Fibroblast of lung (primary cell): ENCODE measurements around the gene LAMB1. TPM values are rescaled to one million over a fixed set of nuclear protein-coding genes. Genes with fewer than 3 reads are reported as not detected.

Source experiments
- DNase-seq, 2 donors: peaks; one replicate each; pipeline versions ENCODE4 v3.0.0 to v3.0.0-alpha.2; 2010; ENCODE audit warnings: low read depth in 2 of 2
- H2AFZ ChIP-seq: 2 replicates; pipeline ENCODE4 v1.5.1; 2012; ENCODE audit warnings: low read length, control low read depth, inconsistent platforms
- H3K27ac ChIP-seq: 2 replicates; pipeline ENCODE4 v1.5.1; 2011; ENCODE audit warnings: low read length, control low read depth; ENCODE audit not compliant: insufficient read depth
- H3K27me3 ChIP-seq: 2 replicates; pipeline ENCODE4 v1.5.1; 2011; ENCODE audit warnings: mild to moderate bottlenecking, low read length; ENCODE audit not compliant: control insufficient read depth, insufficient read depth
- H3K36me3 ChIP-seq: 2 replicates; pipeline ENCODE4 v1.5.1; 2011; ENCODE audit warnings: low read length; ENCODE audit not compliant: control insufficient read depth, insufficient read depth
- H3K4me1 ChIP-seq: 2 replicates; pipeline ENCODE4 v1.5.1; 2011; ENCODE audit warnings: low read length; ENCODE audit not compliant: control insufficient read depth, insufficient read depth; ENCODE audit errors: extremely low read depth
- H3K4me2 ChIP-seq: 2 replicates; pipeline ENCODE4 v1.5.1; 2011; ENCODE audit warnings: low read length, control low read depth; ENCODE audit not compliant: insufficient read depth; ENCODE audit errors: extremely low read depth
- H3K4me3 ChIP-seq, 4 experiments: fragments of 200-600 bp in 1 of 4; sonication (generic) in 1 of 4; replicated peaks in 1 of 4; 2 replicates each; pipeline ENCODE4 v1.5.1; 2011 to 2016; ENCODE audit warnings: low read length in 4 of 4, low read depth in 3 of 4, mild to moderate bottlenecking in 3 of 4, control low read depth in 2 of 4, inconsistent platforms in 1 of 4, mixed read lengths in 1 of 4; ENCODE audit not compliant: insufficient read depth in 1 of 4; ENCODE audit errors: control extremely low read depth in 1 of 4
- H3K79me2 ChIP-seq: 2 replicates; pipeline ENCODE4 v1.5.1; 2012; ENCODE audit warnings: mild to moderate bottlenecking, low read length, inconsistent platforms; ENCODE audit not compliant: control insufficient read depth, insufficient read depth
- H3K9ac ChIP-seq: 2 replicates; pipeline ENCODE4 v1.5.1; 2011; ENCODE audit warnings: mild to moderate bottlenecking, low read length, control low read depth; ENCODE audit not compliant: insufficient read depth
- H3K9me3 ChIP-seq: 2 replicates; pipeline ENCODE4 v1.5.1; 2012; ENCODE audit warnings: low read depth, low read length; ENCODE audit not compliant: control insufficient read depth, insufficient read depth
- H4K20me1 ChIP-seq: 2 replicates; pipeline ENCODE4 v1.5.1; 2011; ENCODE audit warnings: low read length; ENCODE audit not compliant: control insufficient read depth, insufficient read depth; ENCODE audit errors: extremely low read depth
- EZH2 ChIP-seq: IDR thresholded peaks from 2 replicates; pipeline ENCODE4 v1.5.1; 2012; ENCODE audit warnings: low read length, control low read depth, mild to moderate bottlenecking; ENCODE audit errors: missing control alignments
- polyA minus RNA-seq: library from RNA; depleted of rRNA, polyadenylated mRNA; stranded (reverse); fragments of >200 nt; gene quantifications from 2 replicates; pipeline ENCODE4 v1.2.3, GENCODE V29; 2011; ENCODE audit warnings: low replicate concordance
- polyA plus RNA-seq, 2 donors: library from polyadenylated mRNA; depleted of rRNA in 1 of 2; stranded (reverse) in 1 of 2; unstranded in 1 of 2; fragments of >200 nt; gene quantifications; 2 replicates each; pipeline ENCODE4 v1.2.1, GENCODE V29; 2011 to 2012; ENCODE audit warnings: missing spikeins in 1 of 2
- total RNA-seq: library from RNA; depleted of rRNA; stranded (reverse); fragments of >200 nt; gene quantifications from 2 replicates; pipeline ENCODE4 v1.2.1, GENCODE V29; 2014
- TF ChIP-seq, protein P1 (sequence below), 2 donors: IDR thresholded peaks in 1 of 2; conservative IDR thresholded peaks in 1 of 2; 1 replicate in 1 of 2; 2 replicates in 1 of 2; pipeline ENCODE4 v1.5.1; 2011 to 2012; ENCODE audit warnings: low read length in 2 of 2, control low read depth in 1 of 2, inconsistent platforms in 1 of 2, low read depth in 1 of 2, mild to moderate bottlenecking in 1 of 2

LAMB1 gene
- total RNA-seq (440 and 516 TPM in 2 replicates), polyA plus RNA-seq (136 and 428 TPM in 2 replicates), polyA minus RNA-seq (977 and 1,802 TPM in 2 replicates)
- polyA plus RNA-seq (2012) = 196 and 578 TPM in 2 replicates

DNA sequence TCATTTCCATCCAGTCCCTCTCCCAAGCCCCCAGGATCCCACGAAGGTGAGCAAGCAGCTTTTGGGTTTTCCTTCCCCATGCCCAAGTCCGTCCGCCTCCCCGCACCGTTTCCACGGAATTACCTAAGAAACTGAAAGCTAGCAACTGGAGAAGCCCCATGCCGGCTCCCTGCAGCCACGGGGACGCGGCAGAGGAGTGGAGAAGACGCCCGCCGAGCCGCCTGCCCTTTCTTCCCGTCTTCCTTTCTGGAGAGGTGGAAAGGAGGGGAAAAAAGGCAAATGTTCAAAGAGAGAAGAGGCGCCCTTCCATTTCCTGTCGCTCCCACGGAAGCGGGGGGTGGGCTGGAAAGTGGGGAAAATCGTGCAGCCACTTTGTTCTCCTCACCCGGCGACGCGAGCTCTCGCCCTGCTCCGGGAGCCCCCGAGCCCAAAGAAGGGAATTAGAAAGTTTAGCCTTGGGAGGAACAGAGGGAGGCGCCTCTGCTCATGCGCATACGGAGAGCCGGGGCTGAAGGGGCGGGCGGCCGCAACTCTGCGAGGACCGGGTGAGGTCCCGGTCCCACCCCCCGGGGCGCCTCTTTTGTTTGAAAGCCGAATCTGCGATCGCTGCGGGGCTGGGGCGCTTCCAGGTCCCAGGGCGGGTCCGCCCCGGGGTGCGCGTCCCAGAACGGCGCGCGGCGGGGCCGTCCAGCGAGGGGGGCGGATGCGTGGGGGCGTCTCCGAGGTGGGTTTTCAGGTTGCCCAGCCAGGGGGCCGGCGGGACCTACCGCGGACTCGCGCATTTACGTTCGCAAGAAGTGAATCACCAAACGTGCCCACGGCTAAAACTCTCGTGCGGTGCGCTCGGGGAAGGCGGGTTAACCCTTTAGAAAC, at the start of gene LAMB1:
TSS of gene LAMB1 (minus strand) at position 436 of the 873 bp plus-strand sequence. CDS start at position 160, 276 bp downstream.
- H4K20me1 ChIP-seq = no peaks in the 10 kb centered on the region
- no peaks in the 10 kb centered on the region for H3K27me3 ChIP-seq
- H3K4me2 ChIP-seq = peak within 1 kb of the TSS; percentile 92
- no peak for TF ChIP-seq EZH2
- TF ChIP-seq, protein P1, sequence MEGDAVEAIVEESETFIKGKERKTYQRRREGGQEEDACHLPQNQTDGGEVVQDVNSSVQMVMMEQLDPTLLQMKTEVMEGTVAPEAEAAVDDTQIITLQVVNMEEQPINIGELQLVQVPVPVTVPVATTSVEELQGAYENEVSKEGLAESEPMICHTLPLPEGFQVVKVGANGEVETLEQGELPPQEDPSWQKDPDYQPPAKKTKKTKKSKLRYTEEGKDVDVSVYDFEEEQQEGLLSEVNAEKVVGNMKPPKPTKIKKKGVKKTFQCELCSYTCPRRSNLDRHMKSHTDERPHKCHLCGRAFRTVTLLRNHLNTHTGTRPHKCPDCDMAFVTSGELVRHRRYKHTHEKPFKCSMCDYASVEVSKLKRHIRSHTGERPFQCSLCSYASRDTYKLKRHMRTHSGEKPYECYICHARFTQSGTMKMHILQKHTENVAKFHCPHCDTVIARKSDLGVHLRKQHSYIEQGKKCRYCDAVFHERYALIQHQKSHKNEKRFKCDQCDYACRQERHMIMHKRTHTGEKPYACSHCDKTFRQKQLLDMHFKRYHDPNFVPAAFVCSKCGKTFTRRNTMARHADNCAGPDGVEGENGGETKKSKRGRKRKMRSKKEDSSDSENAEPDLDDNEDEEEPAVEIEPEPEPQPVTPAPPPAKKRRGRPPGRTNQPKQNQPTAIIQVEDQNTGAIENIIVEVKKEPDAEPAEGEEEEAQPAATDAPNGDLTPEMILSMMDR (conservative IDR thresholded peaks at IDR 0.05 in 1 of 2, IDR thresholded peaks at IDR 0.05 in 1 of 2; ENCODE audit: low read depth in 1 of 2, low read length in 2 of 2) = no peak
- peaks cover 2% of the 10 kb centered on the region for H3K4me1 ChIP-seq
- peaks cover 3% of the 10 kb centered on the region for H3K36me3 ChIP-seq
- peaks cover 35% of the 10 kb centered on the region for H3K79me2 ChIP-seq
- peak within 1 kb of the TSS; percentile 57 to 92 (median 70) for H3K4me3 ChIP-seq
- H2AFZ ChIP-seq = no peak within 1 kb of the TSS
- peak within 1 kb of the TSS; percentile 80 for H3K9ac ChIP-seq
- peak within 1 kb of the TSS; percentile 80 for H3K27ac ChIP-seq
- peak; percentile 84 to 87 for DNase-seq
- no peaks in the 10 kb centered on the region for H3K9me3 ChIP-seq

DNA sequence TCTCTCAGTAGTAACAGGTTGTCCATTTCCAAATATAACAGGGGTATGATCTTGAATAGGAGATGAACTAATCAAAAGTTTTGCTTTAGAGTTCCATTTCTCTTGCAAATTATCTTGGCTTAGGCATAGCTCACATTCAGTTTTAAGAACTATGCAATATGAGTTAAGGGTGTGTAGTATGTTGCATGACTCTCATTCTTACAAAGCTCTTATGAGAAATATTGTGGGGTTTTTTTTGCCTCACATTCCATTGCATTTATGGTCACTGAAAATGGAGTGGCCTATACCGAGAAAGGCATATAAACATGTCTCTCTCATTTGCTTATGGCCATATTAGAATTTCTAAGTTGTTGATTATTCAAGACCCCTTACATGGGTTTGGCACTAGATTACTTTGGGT, 48.5 kb upstream of the LAMB1 start:
- TF ChIP-seq, protein P1 (conservative IDR thresholded peaks at IDR 0.05 in 1 of 2, IDR thresholded peaks at IDR 0.05 in 1 of 2; ENCODE audit: low read depth in 1 of 2, low read length in 2 of 2) = no peak
- no peak for TF ChIP-seq EZH2
- Histone ChIP-seq H3K4me3 (no peak overlapping the region), H2AFZ (no peak overlapping the region), H3K36me3 (no peaks in the 10 kb centered on the region), H4K20me1 (no peaks in the 10 kb centered on the region), H3K79me2 (no peaks in the 10 kb centered on the region), H3K27me3 (no peaks in the 10 kb centered on the region), H3K27ac (no peak overlapping the region), H3K4me2 (no peak overlapping the region), H3K4me1 (no peaks in the 10 kb centered on the region), H3K9ac (no peak overlapping the region), H3K9me3 (no peaks in the 10 kb centered on the region)
- DNase-seq = no peak

DNA sequence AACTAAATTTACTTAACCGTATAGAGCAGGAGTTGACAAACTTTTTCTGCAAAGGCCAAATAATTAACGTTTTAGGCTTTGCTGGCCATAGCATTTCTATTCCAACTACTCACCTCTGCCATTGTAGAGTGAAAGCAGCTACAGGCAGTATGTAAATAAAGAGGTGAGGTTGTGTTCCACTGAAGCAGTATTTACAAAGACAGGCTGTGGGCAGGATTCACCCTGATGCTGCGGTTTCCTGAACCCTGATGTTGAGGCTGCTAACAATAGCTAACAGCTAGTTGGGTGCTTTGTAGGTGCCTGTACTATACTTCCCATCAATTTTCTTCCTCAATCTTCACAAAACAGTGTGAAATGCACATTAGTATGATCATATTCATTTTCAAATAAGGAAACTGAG, 47.0 kb upstream of the LAMB1 start:
- no peaks in the 10 kb centered on the region for H3K27me3 ChIP-seq

More for the DNA sequence above, 47.0 kb upstream of the LAMB1 start:
- Histone ChIP-seq H2AFZ (no peak overlapping the region), H3K79me2 (no peaks in the 10 kb centered on the region), H3K4me1 (no peaks in the 10 kb centered on the region), H4K20me1 (no peaks in the 10 kb centered on the region), H3K4me3 (no peak overlapping the region), H3K4me2 (no peak overlapping the region), H3K27ac (no peak overlapping the region), H3K9me3 (no peaks in the 10 kb centered on the region), H3K36me3 (no peaks in the 10 kb centered on the region), H3K9ac (no peak overlapping the region)
- no peak for TF ChIP-seq EZH2
- TF ChIP-seq, protein P1 (conservative IDR thresholded peaks at IDR 0.05 in 1 of 2, IDR thresholded peaks at IDR 0.05 in 1 of 2; ENCODE audit: low read depth in 1 of 2, low read length in 2 of 2) = no peak
- no peak for DNase-seq
